Left forelimb (tissue), 1 donor: ENCODE data around the gene BSND.
"Not testable (repeated sequence)": the region's sequence is repeated elsewhere in the genome, so short reads cannot be mapped to it uniquely, and the experiment has no call there.

ENCODE experiments used
- DNase-seq: peaks from one replicate; pipeline ENCODE4 v3.0.0-alpha.2; 2018; ENCODE audit warnings: low spot score

BSND gene

DNA sequence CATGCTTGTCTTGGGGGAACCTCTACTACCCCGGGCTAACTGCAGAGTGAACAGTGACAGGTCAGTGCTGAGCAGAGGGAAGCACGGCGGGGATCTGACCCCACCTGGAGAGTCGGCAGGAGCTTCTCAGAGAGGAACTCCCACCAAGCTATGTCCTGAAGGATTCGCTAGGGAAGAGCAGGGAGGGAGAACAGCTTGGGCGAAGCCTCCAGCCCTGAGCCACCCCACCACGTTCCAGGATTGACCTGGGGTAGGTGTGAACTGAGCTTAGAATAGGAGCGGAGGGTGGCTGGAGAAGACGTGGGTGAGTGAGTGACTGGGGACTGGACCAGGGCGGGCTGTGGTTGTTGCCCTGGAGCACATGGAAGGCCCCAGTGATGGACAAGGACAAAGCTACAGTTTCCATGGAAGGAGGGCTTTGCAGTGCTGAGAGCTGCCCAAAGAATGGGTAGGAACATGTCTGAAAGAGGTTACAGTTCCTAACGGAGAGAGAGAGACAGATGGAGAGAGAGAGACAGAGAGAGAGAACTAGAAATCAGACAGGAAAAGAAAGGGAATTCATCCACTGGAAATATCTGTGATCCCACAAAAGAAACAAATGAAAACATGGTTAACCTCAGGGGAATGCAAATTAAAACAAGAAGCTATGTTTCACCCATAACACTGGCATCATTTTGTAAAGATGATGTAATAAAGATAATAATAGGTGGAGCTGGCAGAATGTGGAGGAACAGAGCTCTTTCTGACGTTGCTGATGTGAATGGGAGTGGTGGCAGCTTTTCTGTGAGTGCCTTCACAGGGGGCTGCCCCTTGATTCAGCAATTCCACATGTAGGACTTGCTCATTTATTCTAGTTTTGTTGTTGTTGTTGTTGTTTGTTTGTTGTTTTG, 17.2 kb downstream of the BSND start:
- DNase-seq: no peak

GRCh38 chr1:55018395-55018794, 19.7 kb downstream of the BSND start:
- no peak for DNase-seq

DNA sequence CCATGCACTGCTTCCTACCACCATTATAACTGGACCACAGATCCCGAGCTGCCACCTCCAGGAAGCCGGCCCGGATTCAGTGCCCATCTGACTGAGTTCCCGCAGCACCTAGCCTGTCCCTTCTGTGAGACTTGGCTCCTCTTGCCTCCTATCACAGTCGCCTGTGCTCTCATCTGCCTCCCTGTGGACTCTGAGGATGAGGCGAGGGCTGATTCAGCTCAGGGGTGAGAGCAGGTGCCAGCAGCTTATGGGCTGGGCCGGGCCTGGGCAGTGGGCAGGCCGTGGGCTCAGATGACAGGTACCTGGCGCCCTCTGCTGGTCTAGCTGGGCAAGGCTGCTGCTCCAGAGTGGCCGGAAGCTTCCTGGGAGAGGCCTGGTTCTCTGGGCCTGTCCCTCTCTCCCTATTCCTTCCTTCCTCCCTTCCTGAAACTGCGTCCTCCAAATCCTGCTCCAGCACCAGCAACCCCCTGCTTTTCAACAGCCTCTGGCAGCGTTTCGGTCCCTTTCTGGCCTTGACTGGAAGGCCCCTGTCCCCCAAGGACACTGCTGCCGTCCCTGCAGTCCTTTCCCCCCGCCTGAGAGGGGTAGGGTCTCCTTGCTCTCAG, 23.3 kb downstream of the BSND start:
- peak; percentile 83 for DNase-seq

DNA sequence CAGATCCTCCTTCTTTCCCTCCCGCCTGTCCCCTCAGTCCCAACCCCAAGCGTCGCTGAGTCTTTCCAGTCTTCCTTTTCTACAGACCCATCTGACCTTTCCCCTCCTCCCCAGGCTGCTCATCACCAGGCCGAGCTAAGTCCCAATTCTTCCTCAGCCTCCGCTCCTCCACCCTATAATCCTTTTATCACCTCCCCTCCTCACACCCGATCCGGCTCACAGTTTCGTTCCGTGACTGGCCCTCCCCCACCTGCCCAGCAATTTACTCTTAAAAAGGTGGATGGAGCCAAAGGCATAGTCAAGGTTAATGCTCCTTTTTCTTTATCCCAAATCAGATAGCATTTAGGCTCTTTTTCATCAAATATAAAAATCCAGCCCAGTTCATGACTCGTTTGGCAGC, 25.4 kb downstream of the BSND start:
- not testable (repeated sequence) for DNase-seq

DNA sequence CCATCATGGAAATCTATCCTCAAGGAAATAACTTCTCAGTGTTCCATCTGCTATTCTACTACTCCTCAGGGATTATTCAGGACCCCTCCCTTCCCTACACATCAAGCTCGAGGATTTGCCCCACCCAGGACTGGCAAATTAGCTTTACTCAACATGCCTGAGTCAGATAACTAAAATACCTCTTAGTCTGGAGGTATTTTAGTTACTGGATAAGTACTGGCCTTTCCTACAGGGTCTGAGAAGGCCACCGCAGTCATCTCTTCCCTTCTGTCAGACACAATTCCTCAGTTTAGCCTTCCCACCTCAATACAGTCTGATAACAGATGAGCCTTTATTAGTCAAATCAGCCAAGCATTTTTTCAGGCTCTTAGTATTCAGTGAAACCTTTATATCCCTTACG, 27.9 kb downstream of the BSND start:
- not testable (repeated sequence) for DNase-seq

GRCh38 chr1:55031098-55031497, 32.4 kb downstream of the BSND start:
- not testable (repeated sequence) for DNase-seq

DNA sequence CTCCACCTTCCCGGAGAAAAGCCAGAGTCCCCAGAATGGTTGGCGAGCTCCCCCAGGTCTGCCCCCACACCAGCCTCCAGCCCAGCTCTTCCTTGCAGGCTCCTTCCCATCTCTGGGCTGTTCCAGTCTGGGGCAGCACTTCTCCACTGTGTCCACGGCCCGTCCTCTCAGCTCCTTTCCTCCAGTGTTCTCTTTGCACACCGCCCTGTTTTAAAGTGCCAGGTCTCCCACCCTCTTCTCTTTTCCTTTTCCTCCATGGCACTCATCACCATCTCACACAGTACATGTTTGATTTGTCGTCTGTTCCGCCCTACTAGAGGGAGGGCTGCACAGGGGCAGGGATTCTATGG, 34.5 kb downstream of the BSND start:
- no peak for DNase-seq

DNA sequence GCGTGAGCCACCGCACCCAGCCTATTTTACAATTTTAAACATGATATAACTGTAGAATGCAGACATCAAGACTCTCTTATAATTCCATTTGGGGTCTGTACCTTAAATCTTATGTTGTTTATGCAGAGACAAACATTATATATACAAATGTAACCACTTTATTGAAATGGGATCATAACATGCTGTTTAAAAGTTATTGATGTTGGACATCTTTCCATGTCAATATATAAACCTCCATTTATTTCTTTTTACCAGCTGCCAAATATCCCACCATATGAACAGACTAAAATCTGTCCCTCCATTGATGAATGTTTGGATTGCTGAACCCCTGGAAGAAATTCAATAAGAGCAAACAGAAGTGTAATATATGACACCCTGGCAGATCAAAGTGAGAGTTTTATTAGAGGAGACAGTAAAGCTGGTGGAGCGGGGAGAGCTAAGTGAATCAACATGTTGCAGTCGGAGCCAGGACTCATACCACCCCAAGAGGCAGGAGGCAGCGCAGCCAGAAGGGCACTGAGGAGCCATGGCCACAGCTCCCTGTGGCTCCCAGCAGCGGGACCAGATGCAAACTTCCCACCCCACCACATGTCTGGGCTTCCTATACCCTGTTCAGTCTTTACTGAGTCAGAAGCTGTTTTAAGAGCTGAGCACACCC, 35.9 kb downstream of the BSND start:
- no peak for DNase-seq

DNA sequence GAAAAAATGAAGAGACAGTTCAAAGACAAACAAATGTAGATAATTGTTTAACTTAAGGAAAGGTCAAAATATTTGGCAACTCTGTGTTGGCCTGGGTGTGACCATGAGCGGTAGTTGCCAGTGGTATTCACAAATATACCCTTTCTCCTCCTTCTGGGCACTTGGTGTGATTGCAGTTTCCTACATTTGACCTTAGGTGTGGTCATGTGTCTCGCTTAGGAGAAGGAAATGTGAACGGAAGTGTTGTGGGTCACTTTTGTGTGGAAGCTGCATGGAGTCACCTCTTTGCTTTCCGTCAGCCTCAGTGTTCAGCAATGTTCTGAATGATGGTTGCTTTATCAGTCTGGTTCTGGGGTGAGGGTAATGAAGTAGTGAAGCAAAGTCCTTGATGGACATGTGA, 37.2 kb downstream of the BSND start:
- no peak for DNase-seq

- DNase-seq: no peak
These were observed 39.2 kb downstream of the BSND start for GRCh38 chr1:55037733-55038551.

DNA sequence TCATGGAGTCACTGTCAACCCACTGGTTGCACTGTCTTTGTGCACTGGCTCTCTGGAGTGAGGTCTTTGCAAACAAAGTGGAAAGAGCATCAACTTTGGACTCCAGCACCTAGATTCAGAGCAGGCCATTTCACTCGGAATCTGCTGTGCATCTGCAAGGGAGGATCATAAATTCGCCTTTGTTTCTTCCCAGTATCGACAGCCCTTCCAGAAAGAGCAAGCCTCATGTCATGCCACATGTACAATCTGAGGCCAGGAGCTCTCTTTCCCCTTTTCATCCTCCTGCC, 39.8 kb downstream of the BSND start:
- DNase-seq: no peak

- no peak for DNase-seq
These were observed 40.2 kb downstream of the BSND start for GRCh38 chr1:55038974-55039341.

DNA sequence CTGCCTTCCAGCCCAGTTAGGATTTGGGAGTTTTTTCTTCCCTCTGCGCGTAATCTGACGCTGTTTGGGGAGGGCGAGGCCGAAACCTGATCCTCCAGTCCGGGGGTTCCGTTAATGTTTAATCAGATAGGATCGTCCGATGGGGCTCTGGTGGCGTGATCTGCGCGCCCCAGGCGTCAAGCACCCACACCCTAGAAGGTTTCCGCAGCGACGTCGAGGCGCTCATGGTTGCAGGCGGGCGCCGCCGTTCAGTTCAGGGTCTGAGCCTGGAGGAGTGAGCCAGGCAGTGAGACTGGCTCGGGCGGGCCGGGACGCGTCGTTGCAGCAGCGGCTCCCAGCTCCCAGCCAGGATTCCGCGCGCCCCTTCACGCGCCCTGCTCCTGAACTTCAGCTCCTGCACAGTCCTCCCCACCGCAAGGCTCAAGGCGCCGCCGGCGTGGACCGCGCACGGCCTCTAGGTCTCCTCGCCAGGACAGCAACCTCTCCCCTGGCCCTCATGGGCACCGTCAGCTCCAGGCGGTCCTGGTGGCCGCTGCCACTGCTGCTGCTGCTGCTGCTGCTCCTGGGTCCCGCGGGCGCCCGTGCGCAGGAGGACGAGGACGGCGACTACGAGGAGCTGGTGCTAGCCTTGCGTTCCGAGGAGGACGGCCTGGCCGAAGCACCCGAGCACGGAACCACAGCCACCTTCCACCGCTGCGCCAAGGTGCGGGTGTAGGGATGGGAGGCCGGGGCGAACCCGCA, 40.8 kb downstream of the BSND start, which contains the start of gene PCSK9:
PCSK9 (plus strand) TSS at position 207 of the 741 bp plus-strand sequence; CDS start at position 497, 290 bp downstream.
- no peak for DNase-seq

GRCh38 chr1:55040083-55040932, 41.6 kb downstream of the BSND start:
- DNase-seq: no peak

DNA sequence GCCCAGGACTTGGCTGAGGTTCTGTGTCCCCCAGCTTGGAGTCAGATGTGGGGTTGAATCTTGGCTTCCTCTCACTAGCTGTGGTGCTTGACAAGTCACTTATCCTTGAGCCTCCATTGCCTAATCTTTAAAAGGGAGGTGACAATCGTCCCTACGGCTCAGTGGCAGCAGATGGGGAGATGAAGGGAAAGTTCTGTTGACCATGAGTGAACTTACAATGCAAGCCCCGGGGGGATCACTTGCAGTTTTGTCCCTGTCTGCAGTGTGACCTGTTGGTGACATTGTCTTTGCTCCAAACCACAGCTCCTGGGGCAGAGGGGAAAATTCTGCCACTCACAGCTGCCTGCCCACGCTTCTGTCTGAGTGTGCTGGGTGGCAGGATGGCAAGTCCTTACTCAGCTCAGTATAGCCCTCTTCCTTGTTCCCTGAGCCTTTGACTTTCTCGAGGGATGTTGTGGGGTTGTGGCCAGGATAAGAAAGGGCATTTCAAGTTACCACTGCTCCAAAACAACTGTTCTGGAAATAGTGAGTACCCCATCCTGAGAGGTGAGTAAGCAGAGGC, 42.3 kb downstream of the BSND start:
- no peak for DNase-seq

DNA sequence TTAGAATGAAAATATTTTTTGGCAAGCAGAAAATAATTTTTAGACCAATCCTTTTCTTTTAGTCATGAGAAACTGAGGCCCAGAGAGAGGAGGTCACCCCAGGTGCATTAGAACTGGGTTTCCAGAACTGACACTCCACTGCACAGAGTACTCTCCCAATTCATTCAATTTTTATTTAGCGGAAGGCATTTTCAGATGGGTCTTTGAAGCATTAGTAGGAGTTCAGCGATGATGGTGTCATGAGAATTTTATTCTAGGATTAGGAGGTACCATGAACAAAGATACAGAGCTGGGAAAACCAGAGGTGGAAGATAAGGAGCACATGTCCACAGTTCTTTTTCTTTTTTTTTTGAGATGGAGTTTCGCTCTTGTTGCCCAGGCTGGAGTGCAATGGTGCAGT, 42.9 kb downstream of the BSND start:
- no peak for DNase-seq

- DNase-seq: no peak
These were observed 44.3 kb downstream of the BSND start for GRCh38 chr1:55043011-55043410.

- DNase-seq: no peak
These were observed 45.0 kb downstream of the BSND start for GRCh38 chr1:55043726-55044125.

DNA sequence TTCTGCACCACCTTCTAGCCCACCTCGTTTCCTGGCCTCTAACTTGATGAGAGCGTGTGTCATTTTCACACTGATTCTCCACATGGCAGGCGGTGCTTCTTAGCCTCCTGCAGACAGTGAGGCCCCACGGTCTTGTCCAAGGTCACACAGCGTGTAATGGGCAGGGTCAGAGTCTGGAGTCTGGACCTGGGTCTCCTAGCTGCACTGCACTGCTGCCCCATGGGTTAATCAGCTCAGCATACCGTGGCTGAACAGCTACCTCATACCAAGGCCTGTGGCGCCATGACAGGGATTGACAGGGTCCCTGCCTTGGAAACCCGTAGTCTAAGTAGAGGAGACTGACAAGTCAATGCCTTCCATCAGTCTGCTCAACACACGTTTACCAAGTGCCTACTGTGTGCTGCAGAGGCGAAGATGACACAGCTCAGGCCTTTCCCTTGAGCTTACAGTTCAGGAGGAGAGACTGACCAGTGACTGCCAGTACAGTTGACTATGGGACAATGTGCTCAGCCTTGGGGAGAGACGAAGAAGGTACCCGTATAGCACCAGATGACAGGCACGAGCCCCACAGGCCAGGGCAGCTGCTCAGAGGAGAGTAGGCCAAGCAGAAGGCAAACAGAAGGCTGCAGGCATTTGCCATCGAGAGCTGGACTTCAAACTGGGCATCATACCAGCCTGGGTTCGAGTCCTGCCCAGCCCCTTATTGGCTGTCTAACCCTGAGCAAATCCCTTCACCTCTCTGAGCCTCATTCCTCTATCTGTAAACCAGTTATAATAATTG, 46.1 kb downstream of the BSND start:
- no peak for DNase-seq

GRCh38 chr1:55045430-55045829, 46.7 kb downstream of the BSND start:
- DNase-seq: no peak
